Upper lobe of left lung (tissue), 6 donors: ENCODE measurements around the gene CPZ. TPM values are rescaled to one million over a fixed set of nuclear protein-coding genes. Genes with fewer than 3 reads are reported as not detected.

Experiments
- ATAC-seq, 2 donors: fragments of 200-7000 bp; cut with Tn5 transposase; one replicate each; pipeline ENCODE4 v1.9.1; 2022; ENCODE audit warnings: mild to moderate bottlenecking in 2 of 2, moderate library complexity in 2 of 2; ENCODE audit not compliant: low FRiP score in 2 of 2
- DNase-seq, 2 donors: peaks; one replicate each; pipeline ENCODE4 v3.0.0-alpha.2; 2019 to 2020
- H3K27ac ChIP-seq, 4 donors: fragments of 200-600 bp; sonication (generic); one replicate each; pipeline ENCODE4 v1.5.1; 2016 to 2019
- H3K27me3 ChIP-seq, 4 donors: fragments of 200-600 bp; sonication (generic); one replicate each; pipeline ENCODE4 v1.5.1; 2017 to 2019
- H3K36me3 ChIP-seq, 4 donors: fragments of 200-600 bp; sonication (generic); one replicate each; pipeline ENCODE4 v1.5.1; 2016 to 2019
- H3K4me1 ChIP-seq, 4 donors: fragments of 200-600 bp; sonication (generic); one replicate each; pipeline ENCODE4 v1.5.1; 2018 to 2019
- H3K4me3 ChIP-seq, 4 donors: fragments of 200-600 bp; sonication (generic); one replicate each; pipeline ENCODE4 v1.5.1; 2017 to 2019; ENCODE audit warnings: mild to moderate bottlenecking in 2 of 4, moderate library complexity in 1 of 4
- H3K9me3 ChIP-seq, 4 donors: fragments of 200-600 bp; sonication (generic); one replicate each; pipeline ENCODE4 v1.5.1; 2018 to 2019
- EP300 ChIP-seq, 4 donors: sonication (generic); formaldehyde crosslinking; IDR thresholded peaks; one replicate each; pipeline ENCODE4 v1.5.1; 2017; ENCODE audit warnings: antibody characterized with exemption in 4 of 4, control low read depth in 2 of 4
- POLR2A ChIP-seq, 4 donors: fragments of 450-650 bp; IDR thresholded peaks; one replicate each; pipeline ENCODE4 v1.5.1; 2016 to 2017; ENCODE audit warnings: antibody characterized with exemption in 4 of 4, mild to moderate bottlenecking in 2 of 4
- POLR2AphosphoS5 ChIP-seq, 2 donors: sonication (generic); formaldehyde crosslinking; IDR thresholded peaks; one replicate each; pipeline ENCODE4 v1.5.1; 2017; ENCODE audit warnings: antibody characterized with exemption in 2 of 2
- WGBS, 2 donors: methylation state at CpG; one replicate each; pipeline ENCODE4 v1.1.5; 2017 to 2018; 5-methylcytosine and 5-hydroxymethylcytosine counted together
- total RNA-seq, 6 donors: library from RNA; depleted of rRNA in 4 of 6; stranded (reverse); fragments of >200 nt in 4 of 6; gene quantifications; one replicate each; pipeline versions ENCODE4 v1.1.0 to v1.2.1, GENCODE V29; 2016 to 2021
- TF ChIP-seq, protein P1 (sequence below), 6 experiments: fragments of 450-650 bp in 4 of 6; fragments of 200-600 bp in 2 of 6; sonication (generic) in 2 of 6; IDR thresholded peaks; one replicate each; pipeline ENCODE4 v1.5.1; 2016 to 2019; ENCODE audit warnings: antibody characterized with exemption in 6 of 6
- donor health status: DM: no; HTN: no; CAD: no; lungs with moderate emphysema.
- donor health status: DM: no; HTN: yes; CAD: no; lungs with severe emphysema.

The CPZ gene
- total RNA-seq, 6 donors from 2014 or later, result 0.78 to 8.6 (median 1.2) TPM; not detected in 2

DNA sequence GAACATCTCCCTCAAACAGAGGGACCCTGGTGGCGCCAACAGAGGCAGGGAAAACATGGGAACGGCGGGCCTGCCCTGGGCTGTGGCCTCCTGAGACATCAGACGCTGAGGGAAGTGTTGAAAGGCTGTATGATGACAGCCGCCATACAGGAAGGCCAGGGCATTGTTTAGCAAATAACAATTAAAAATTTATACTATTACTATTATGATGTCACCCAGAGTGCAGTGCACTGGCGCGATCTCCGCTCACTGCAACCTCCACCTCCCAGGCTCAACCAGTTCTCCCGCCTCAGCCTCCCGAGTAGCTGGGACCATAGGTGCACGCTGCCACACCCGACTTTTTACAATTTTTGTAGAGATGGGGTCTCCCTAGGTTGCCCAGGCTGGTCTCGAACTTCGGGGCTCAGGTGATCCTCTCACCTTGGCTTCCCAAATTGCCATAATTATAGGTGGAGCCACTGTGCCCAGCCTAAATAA is 54.6 kb downstream of the CPZ start:
- Histone ChIP-seq H3K27me3 (no peaks in the 10 kb centered on the region), H3K4me3 (no peak overlapping the region), H3K36me3 (no peaks in the 10 kb centered on the region), H3K27ac (no peak overlapping the region), H3K9me3 (no peaks in the 10 kb centered on the region), H3K4me1 (no peaks in the 10 kb centered on the region)
- 77 to 85% methylated on average over 14 of the region's 14 CpGs for WGBS, 2 donors
- no peak for ATAC-seq
- DNase-seq, result no peak
- TF ChIP-seq EP300 (IDR thresholded peaks at IDR 0.05), result no peak
- no peak for TF ChIP-seq POLR2A (IDR thresholded peaks at IDR 0.05)
- TF ChIP-seq, protein P1, sequence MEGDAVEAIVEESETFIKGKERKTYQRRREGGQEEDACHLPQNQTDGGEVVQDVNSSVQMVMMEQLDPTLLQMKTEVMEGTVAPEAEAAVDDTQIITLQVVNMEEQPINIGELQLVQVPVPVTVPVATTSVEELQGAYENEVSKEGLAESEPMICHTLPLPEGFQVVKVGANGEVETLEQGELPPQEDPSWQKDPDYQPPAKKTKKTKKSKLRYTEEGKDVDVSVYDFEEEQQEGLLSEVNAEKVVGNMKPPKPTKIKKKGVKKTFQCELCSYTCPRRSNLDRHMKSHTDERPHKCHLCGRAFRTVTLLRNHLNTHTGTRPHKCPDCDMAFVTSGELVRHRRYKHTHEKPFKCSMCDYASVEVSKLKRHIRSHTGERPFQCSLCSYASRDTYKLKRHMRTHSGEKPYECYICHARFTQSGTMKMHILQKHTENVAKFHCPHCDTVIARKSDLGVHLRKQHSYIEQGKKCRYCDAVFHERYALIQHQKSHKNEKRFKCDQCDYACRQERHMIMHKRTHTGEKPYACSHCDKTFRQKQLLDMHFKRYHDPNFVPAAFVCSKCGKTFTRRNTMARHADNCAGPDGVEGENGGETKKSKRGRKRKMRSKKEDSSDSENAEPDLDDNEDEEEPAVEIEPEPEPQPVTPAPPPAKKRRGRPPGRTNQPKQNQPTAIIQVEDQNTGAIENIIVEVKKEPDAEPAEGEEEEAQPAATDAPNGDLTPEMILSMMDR (IDR thresholded peaks at IDR 0.05), result no peak
- no peak for TF ChIP-seq POLR2AphosphoS5 (IDR thresholded peaks at IDR 0.05)

- Histone ChIP-seq H3K4me3 (no peak overlapping the region), H3K27me3 (no peaks in the 10 kb centered on the region), H3K36me3 (no peaks in the 10 kb centered on the region), H3K4me1 (no peaks in the 10 kb centered on the region), H3K9me3 (no peaks in the 10 kb centered on the region), H3K27ac (no peak overlapping the region)
- TF ChIP-seq, protein P1 (IDR thresholded peaks at IDR 0.05), result no peak
- TF ChIP-seq POLR2AphosphoS5 (IDR thresholded peaks at IDR 0.05), result no peak
- TF ChIP-seq EP300 (IDR thresholded peaks at IDR 0.05), result no peak
- no peak for TF ChIP-seq POLR2A (IDR thresholded peaks at IDR 0.05)
- WGBS, 2 donors, result 53 to 66% methylated on average over 9 to 13 of the region's 13 CpGs
- peak in 1 of 2 donors; percentile 46 for DNase-seq
- ATAC-seq, result no peak
Observed at GRCh38 chr4:8647626-8648025, 55.1 kb downstream of the CPZ start.

DNA sequence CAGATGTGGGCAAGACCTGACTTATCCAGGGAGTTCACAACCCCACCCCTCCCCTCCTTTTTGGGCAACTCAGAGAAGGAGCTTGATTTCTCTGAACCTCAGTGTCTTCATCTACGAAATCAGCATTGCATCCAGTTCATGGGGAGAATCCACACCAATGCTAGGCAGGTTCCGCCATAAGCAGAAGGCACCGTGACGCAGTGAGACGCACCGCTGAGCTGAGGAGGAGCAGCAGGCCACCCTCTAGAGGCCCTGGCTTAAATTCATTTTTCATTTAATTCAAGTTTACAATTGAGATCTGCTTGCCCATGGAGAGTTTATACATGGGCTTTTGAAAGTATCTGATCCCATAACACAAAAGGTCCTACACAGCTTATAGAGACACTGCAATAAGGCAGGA is 55.7 kb downstream of the CPZ start:
- no peaks in the 10 kb centered on the region for H3K9me3 ChIP-seq
- WGBS, 2 donors, result 82 to 90% methylated on average over 6 of the region's 6 CpGs
- no peaks in the 10 kb centered on the region for H3K4me1 ChIP-seq
- TF ChIP-seq POLR2AphosphoS5 (IDR thresholded peaks at IDR 0.05), result no peak
- TF ChIP-seq EP300 (IDR thresholded peaks at IDR 0.05), result no peak
- TF ChIP-seq, protein P1 (IDR thresholded peaks at IDR 0.05), result no peak
- TF ChIP-seq POLR2A (IDR thresholded peaks at IDR 0.05), result no peak
- no peak for DNase-seq
- no peaks in the 10 kb centered on the region for H3K27me3 ChIP-seq
- no peaks in the 10 kb centered on the region for H3K36me3 ChIP-seq
- ATAC-seq, result no peak
- no peak overlapping the region for H3K4me3 ChIP-seq
- H3K27ac ChIP-seq, result no peak overlapping the region

DNA sequence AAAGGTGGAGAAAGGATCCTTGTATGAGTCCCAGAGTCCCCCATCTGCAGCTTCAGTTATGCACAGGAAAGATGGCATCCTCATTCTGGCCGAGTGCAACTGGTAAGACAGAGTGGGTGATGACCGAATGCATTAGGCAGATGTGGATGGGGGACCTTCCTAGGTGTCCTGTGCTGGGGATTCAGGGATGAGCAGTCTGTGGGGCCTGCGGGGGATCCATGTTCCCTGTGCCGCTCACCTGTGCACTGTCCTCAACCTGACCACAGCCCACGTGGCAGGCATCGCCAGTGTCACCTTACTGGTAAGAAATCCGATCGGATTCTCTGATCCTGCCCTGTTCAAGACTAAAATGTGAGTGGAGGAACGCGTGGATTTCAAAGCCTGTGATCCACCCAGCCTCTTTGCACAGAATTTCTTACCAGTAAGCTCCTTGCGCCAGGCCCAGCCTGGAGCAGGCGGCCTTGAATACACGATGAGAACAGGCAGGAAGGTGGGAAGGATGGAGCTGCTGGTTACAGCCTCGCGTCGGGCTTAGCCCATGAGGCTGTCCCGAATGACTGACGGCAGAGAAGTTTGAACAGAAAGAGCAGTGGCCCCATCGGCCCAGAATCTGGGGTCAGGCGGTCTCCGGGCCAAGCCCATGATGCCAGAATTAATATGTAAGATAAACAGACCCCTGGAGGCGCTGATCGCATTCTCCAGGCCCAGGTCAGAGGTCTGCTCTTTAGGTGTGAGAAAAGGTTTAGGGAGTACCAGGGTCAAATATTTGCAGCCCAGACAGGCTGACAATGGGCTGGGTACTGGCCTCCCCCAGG is 56.5 kb downstream of the CPZ start:
- WGBS, 2 donors, result 64 to 68% methylated on average over 23 of the region's 23 CpGs
- ATAC-seq (no peak), DNase-seq (no peak)
- TF ChIP-seq POLR2A (IDR thresholded peaks at IDR 0.05), result no peak
- no peak for TF ChIP-seq EP300 (IDR thresholded peaks at IDR 0.05)
- no peak for TF ChIP-seq POLR2AphosphoS5 (IDR thresholded peaks at IDR 0.05)
- Histone ChIP-seq H3K9me3 (no peaks in the 10 kb centered on the region), H3K27me3 (no peaks in the 10 kb centered on the region), H3K36me3 (no peaks in the 10 kb centered on the region), H3K4me3 (no peak overlapping the region), H3K4me1 (no peaks in the 10 kb centered on the region), H3K27ac (no peak overlapping the region)

- no peak for ATAC-seq
- WGBS, 2 donors, result 37 to 42% methylated on average over 12 to 24 of the region's 33 CpGs
- no peaks in the 10 kb centered on the region for H3K27me3 ChIP-seq
Observed at GRCh38 chr4:8649631-8650361, 57.2 kb downstream of the CPZ start.

More at GRCh38 chr4:8649631-8650361, 57.2 kb downstream of the CPZ start:
- no peaks in the 10 kb centered on the region for H3K36me3 ChIP-seq
- H3K4me3 ChIP-seq, result no peak overlapping the region
- no peak overlapping the region for H3K27ac ChIP-seq
- TF ChIP-seq EP300 (IDR thresholded peaks at IDR 0.05) (no peak), POLR2A (IDR thresholded peaks at IDR 0.05) (no peak), POLR2AphosphoS5 (IDR thresholded peaks at IDR 0.05) (no peak)
- TF ChIP-seq, protein P1 (IDR thresholded peaks at IDR 0.05), result no peak
- DNase-seq, result peak in 1 of 2 donors; percentile 47
- H3K9me3 ChIP-seq, result no peaks in the 10 kb centered on the region
- no peaks in the 10 kb centered on the region for H3K4me1 ChIP-seq
